HG03378 (cell line): ENCODE results near the gene CARMIL1.
"Not testable (repeated sequence)": the region's sequence is repeated elsewhere in the genome, so short reads cannot be mapped to it uniquely, and the experiment has no call there.

Experiments
- ATAC-seq: cut with Tn5 transposase; IDR thresholded peaks from one replicate; pipeline ENCODE4 v1.9.1; 2021; ENCODE audit warnings: mild to moderate bottlenecking, moderate library complexity; ENCODE audit not compliant: unreplicated experiment

Gene CARMIL1

DNA sequence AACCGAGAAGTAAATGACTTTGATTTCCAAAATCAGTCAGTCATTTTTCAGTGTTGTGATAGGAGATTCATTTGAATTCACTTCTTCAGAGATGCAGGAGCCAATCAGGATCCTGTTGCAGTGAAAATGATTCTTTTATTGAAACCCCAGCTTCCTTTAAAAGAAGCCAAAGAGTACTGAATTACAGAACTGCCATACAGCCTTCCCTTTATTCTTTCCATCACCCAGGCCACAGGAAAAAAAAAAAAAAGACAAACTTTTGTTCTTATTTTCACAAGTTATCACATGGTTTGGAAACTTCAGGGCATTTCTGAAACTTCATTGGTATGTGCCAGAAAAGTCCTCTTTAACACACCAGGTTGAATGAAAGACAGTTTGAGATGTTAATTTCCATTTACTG lies 1.8 kb upstream of the CARMIL1 start:
- no peak for ATAC-seq

DNA sequence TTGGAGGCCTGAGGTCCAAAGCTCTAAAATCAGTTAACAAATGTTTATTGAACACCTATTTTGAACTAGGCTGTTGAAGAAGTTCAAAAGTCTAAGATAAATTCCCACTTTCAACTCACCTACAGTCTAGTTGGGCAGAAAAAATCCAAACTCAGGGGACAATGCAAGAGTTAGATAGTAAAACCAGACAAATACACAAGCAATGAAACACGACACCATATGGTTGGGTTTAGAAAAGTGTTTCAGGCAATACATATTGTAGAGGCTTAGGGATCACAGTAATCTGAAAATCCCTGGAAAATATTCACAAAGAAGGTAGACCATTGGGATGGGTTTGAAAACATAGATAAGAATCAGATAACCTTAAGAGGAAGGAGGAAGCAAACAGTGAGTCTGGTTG lies 1.3 kb upstream of the CARMIL1 start:
- ATAC-seq = no peak

DNA sequence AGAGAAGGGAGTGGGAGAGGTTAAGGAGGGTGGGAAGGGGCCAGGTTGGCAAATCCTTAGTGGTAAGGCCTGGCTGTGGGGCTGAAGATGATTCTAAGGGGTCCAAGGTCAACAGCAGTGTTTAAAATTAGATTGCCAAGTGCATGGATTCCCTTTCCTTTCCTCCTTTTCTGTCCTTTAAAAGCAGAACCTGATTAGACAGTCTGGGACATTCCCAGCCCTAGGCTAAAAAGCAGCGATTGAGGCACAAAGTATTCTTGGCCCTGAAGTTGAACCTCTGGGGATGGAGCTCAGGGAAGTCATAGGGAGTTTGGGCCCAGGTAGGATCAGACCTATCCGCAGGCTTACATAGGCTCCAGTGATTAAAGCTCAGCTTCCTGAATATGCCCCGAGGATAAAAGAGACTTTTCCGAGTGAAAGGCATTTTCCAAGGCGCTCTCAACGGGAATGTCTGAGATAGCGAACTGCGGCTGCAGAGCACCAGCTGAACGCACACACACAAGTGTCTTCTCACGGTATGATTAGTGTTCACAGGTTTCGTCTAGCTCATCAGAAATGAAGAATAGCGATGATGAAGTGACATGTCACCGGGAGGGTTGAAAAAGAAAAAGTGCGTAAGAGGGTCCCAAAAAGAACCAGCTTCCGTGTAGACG lies 787 bp upstream of the CARMIL1 start:
- peak; percentile 18 for ATAC-seq

DNA sequence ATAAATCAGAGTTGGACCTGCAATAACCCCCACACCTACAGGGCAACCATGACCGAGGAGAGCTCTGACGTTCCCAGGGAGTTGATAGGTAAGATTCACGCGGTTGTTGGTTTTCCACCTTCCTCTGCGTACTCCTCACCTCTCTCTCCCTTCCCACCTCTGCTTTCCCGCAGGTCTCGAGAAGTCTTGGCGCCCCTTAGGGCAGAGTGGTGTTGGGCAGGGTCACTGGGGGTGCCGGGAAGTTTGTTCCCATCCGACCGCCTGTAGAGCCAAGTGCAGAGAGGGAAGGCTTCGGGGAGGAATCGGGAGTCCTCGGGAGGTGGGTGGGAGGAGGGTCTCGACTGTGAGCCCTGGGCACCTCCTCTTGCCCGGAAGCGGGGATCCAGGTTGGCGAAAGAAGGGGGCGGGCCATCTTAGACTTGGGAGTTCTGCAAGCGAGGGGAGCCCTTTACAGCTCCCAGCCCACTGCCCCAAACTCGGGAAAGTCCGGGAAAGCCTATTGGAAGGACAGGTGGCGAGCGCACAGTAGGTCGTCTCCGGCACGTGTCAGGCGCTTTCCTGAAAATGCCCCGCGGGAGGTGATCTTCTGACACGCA lies 672 bp downstream of the CARMIL1 start:
- no peak for ATAC-seq

DNA sequence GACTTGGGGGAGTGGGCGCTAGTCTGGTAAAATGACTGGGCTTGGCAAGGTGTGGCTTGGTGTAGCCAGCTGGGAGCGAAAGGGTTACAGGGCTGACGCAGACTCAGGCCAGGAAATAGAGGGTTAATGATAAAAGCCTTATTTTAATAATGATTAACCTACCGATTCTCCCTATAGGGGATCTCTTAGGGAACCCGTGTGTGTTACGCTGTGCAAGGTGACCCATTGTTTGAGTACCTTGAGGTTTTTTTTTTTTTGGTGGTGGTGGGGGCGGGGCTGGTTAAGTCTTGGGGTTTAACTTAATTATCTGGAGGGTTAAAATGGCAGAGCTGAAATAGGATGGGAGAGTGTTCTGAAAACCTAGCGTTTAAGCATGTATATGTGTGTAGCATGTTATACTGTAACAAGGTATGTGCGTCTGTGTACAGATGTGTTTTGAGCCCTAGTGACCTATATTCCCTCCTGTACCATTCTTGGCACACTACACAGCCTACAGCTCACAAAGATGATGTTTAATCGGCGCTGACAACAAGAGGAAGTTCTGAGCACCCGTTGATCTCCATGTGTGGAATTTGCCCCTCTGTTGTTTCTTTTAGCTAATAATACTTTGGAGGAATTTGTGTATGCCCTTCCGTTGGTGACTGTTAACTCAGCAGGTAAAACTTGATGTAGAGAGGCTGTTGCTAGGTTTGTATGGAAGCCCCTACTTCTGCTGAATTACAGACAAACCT lies 1.3 kb downstream of the CARMIL1 start:
- ATAC-seq = no peak

DNA sequence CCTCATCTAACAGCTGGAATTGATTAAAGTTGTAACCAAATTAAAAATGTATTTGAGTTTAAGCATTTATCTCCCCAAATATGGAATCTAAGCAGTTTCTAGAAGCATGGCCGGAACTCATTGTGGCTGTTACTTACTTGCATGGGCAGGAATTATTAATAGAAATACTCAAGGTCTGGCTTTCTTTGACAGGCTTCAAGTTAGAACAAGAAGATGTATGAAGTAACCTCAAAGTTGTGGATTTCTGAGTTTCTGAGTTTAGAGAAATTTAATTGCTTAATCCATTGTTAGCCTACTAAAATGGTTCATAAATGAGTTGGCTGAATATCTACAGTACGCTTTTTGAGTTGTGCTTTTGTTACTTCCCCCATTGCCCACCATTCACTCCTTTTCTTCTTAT lies 7.7 kb downstream of the CARMIL1 start:
- ATAC-seq = no peak

DNA sequence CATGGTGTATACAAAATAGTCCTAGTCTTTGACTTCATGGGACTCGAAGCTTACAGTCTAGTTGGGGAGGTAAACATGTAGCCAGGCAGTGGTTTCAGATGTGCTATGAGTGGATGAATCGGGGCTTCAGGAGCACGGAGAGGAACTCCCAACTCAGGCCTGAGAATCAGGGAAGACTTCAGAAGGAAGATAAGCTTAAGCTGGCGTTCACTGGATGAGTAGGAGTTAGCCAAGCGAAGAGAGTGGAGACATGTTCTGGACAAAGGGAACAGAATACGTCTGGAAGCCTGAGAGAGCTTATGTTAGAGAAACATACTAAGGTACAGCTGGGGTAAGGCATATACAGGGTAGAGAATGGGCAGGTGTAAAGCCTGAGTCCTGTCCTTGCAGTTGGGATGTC lies 8.8 kb downstream of the CARMIL1 start:
- no peak for ATAC-seq

DNA sequence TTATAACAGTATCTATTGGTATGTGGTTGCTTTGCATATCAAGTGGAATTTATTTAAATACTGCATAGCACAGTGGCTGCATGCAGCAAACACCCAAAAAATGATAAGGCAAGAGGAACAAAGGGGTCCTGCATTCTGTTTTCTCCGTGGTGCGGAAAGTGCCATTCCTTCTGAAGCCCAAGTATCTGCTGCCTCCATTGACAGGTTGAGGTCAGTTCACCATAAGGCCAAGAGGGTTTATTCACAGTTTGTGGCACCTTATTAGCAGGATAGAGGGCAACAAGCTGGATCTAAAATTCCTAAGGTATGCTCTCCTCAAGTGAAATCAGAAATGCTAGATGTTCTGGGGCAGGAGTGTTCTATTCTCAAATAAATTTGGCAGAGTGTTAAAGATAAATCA lies 9.3 kb downstream of the CARMIL1 start:
- no peak for ATAC-seq

DNA sequence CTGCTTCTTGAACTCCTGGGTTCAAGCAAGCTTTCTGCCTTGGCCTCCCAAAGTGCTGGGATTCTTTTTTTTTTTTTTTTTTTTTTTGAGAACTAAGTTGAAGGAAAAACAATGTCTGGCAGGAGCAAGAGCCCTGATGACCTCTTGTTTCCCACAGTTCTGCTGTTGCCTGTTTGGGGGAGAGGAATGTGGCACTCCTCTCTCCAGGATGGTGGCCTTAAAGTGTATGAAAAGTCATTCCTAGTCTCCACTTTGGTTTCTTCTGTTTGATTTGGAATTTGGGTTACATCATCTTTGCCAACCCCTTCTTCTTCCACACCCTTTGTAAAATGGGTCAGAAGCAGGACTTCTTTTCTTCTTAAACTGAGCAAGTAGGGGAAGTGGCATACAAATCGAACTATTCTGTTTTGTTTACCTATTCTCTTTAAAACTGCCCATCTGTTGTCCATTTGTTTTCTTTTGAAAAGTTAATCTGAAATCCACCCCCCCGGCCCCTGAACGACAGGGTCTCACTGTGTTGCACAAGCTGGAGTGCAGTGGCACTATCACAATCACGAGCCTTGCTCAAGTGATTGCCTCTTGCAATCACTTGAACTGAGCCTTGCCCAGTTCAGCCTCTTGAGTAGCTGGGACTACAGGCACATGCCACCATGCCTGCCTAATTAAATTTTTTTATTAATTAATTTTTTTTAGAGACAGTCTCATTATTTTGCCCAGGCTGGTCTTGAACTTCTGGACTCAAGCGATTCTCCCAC lies 11.3 kb downstream of the CARMIL1 start:
- no peak for ATAC-seq

DNA sequence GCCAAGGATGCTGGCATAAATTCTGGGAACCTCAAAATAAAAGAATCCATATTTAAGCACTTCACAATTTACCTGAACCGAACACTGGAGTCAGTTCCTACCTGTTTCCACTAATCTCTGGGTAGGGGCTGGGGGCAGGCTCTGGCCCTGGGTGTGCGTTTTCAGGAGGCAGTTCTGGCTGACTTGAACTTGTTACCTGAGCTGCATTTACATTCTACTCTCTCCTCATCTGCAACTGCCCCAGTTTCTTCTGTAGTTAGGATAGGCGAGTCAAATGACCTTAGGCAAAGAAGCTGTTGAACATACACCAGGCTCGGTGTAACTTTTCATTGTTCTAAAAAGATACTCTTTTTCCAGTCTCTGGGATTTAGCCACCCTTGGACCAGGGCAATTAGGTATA lies 13.2 kb downstream of the CARMIL1 start:
- no peak for ATAC-seq

DNA sequence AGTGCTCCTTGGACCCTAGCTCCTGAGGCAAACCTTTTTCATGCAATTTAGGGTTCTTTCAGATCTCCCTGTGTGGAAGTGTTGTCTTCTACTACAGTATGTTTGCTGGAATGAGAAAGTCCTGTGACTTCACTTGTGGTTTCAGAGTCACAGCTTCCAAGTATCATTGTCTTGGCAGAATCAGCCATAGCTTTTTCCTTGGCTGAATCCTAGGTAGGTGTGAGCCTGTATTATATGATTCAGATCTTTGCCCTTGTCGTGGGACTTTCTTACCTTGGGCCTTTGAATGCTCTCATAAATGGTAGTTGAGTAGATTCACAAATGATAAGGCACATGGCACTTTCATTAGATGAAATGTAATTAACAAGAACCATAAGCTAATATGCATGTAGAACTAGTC lies 16.5 kb downstream of the CARMIL1 start:
- no peak for ATAC-seq

DNA sequence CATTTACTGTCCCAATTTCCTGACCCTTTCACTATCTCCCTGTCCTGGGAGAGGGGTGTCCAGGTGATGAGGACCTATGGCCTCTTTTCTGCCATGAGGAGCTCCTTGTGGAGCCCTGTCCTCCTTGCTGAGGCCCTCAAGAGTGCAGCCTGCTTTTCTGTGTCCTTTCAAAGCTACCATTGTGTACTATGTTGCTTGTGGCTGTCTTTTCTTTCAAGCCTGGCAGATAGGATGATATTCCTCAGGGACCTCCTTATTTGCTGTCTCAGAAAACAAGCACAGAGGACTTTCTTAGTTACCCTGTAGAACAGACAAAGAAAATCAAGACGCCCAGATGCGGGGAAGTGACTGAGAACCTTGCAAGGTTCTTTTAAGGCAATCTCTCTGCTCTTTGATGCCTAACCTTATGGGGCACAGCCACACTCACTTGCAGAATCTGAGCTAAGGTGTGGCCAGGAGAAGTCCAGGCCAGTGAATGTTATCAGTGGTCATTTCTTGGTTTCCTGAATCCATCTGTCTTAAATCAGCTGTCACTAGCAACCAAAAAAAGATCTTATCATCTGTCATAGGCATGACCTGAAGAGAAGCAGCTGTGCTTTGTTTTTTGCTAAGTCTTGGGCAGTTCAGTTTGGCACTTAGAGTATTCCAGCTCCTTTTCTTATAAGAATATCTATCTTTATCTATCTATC lies 17.2 kb downstream of the CARMIL1 start:
- no peak for ATAC-seq

DNA sequence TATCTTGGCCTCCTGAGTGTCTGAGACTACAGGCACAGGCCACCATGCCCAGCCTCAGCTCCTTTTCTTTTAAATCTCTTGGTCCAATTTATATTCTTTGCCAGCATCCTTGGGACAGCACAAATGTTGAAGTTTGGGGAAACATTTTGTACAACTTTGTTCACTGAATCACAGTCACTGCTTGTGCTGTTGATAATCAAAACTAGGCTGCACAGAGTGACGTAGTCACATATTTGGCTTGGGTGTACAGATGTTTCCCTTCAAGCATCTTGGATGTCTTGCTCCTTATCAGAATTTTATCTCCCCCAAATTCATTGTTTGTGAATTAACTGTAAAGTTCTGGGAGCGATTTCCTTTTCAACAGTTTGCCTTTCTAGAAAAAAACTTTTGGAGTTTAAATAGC lies 17.9 kb downstream of the CARMIL1 start:
- no peak for ATAC-seq

DNA sequence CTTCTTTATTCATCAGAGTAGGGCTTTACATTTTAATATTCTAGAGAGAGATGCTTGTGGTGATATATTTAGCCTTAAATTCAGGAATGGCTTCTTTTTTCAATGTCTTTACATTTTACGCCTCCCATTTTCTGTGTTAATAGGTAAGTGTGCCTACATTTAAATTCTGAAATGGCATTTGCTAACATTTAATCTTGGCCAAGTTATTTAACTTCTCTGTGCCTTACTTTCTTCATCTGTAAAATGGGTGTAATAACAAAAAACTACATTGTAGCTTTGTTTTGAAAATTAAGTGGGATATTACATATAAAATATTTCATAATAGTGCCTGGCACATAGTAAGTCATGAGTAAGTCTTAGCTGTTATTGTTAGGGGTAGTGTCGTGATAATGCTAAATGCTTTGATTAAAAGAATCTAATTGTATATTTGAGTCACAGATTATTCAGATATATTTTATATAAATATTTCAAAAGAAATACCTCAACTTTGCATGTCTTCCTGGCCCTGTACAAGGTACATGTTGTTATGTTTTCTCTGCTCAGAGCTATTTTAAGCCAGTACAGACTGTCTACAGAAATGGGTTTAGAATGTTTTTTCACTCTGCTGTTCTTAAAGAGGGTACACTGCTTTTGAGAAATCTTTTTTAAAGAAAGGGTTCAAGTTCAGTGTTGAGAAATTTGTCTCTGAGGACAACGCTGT lies 18.8 kb downstream of the CARMIL1 start:
- no peak for ATAC-seq

DNA sequence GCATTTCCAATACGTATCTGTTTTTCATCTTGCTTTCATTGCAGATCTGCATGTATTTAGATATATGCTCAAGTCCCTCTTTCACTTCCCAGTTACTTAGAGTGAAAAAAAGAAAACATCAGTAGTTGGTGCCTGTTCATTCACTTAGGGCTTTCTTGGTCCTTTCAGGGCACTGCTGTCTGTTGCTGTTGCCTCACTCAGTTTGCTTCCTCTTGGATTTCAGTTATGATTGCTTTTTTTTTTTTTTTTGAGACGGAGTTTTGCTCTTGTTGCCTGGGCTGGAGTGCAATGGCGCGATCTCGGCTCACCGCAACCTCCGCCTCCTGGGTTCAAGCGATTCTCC lies 19.3 kb downstream of the CARMIL1 start:
- ATAC-seq = not testable (repeated sequence)

DNA sequence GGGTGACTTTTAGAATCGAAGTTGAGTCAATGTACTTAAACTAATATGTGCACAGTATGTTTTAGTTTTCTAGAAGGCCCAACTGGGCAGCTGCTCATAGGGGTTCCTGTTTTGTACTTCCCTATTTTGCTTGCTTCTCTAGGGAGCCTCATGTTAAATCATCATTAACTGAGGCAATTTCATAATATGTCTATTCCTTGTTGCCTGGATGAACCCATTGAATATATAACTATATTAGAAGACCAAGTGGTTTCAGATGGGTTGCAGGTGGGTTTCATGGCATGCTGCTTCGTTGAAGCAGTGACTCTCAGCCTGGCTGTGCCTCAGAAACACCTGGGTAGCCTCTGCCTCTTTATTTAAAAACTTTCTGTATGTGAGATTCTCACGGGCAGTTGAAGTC lies 22.2 kb downstream of the CARMIL1 start:
- ATAC-seq = no peak

DNA sequence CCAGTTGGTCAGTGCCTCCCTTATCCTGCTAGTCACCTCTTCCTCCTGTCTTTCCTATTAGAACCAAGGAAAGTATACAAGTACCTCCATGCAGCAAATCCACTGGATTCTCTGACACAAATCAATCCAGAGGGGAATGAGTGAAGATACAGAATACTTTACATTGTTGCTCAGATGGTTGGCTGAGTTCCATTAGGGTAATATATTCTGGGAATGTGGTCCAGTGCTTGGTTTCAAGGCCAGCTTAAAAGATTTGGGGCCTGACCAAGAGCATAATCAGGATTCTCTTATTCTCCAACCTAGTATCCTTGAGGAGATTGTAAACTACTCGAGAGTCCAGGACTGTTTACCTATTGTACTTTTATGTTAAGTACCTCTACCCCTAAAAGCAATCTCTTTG lies 23.0 kb downstream of the CARMIL1 start:
- no peak for ATAC-seq

DNA sequence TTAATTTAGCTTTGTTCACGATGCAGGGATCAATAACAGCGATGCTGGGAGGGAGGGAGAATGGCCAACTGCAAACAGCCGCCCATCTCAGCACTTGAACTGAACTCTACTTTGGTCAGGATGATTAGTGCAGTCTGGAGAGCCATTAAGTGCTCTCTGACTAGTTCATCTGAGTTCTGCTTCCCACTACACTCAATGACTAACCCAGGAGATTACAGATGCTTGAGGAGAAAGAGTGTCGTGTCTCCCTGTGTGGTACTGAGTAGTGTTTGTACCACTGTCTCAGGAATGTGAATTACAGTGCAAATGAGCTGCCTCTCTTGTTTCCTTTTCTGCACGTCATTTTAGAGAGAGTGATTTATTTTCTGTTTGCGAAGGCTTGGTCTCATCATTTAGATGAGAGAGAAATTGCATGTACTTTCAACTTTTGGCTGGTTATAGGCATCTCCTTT lies 23.5 kb downstream of the CARMIL1 start:
- ATAC-seq = no peak

DNA sequence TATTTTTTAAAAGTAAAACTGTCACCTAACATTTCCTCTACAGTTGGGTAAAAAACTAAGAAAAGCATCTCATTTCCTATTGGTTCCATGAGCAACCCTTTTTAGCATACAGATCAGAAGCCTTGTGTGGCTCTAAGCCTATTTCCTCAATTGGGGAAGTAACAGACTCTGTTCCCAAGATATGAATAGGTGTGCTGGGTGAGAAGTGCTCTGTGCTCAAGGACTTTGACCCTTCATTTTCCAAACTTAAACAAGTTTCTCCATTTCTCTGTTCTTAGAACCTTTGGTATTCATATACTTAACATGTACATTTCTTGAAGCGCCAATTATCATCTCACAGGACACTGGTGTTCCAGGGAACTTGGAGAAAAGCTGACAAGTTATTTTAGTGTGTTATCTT lies 24.1 kb downstream of the CARMIL1 start:
- no peak for ATAC-seq

DNA sequence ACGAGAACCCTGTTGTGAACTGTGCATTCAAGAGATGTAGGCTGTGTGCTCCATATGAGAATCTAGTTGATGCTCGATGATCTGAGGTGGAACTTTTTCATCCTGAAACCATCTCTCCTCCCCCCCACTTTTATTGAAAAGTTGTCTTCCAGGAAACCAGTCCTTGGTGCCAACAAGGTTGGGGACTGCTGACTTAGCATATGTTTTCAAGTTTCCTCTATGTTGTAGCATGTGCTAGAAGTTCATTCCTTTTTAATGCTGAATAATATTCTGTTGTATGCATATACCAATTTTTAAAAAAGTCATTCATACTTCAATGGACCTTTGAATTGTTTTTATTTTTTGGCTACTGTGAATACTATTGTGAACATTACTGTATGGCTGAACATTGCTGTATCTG lies 27.2 kb downstream of the CARMIL1 start:
- ATAC-seq = no peak
